Neural progenitor cell (in vitro differentiated cells): ENCODE results near the gene NSUN6. TPM values are rescaled to one million over a fixed set of nuclear protein-coding genes. Genes with fewer than 3 reads are reported as not detected.

Source experiments
- DNase-seq: peaks from one replicate; pipeline ENCODE4 v3.0.0-alpha.2; 2016; ENCODE audit warnings: low spot score
- H2AFZ ChIP-seq: fragments of 200-600 bp; sonication (generic); replicated peaks from 2 replicates; pipeline ENCODE4 v1.6.1; 2016; ENCODE audit warnings: antibody characterized with exemption
- H3F3A ChIP-seq: fragments of 200-600 bp; sonication (generic); 2 replicates; pipeline ENCODE4 v1.6.1; 2016; ENCODE audit warnings: antibody characterized with exemption, low read depth
- H3K27ac ChIP-seq: fragments of 200-600 bp; sonication (generic); 2 replicates; pipeline ENCODE4 v1.5.1; 2016; ENCODE audit warnings: mild to moderate bottlenecking
- H3K27me3 ChIP-seq: fragments of 200-600 bp; sonication (generic); 2 replicates; pipeline ENCODE4 v1.6.1; 2016; ENCODE audit warnings: mild to moderate bottlenecking, moderate library complexity
- H3K36me3 ChIP-seq: fragments of 200-600 bp; sonication (generic); 2 replicates; pipeline ENCODE4 v1.5.1; 2016
- H3K4me1 ChIP-seq: fragments of 200-600 bp; sonication (generic); 2 replicates; pipeline ENCODE4 v1.6.1; 2016; ENCODE audit warnings: mixed run types
- H3K4me2 ChIP-seq: fragments of 200-600 bp; sonication (generic); 2 replicates; pipeline ENCODE4 v1.6.1; 2016
- H3K4me3 ChIP-seq: fragments of 200-600 bp; sonication (generic); 2 replicates; pipeline ENCODE4 v1.5.1; 2016
- H3K79me2 ChIP-seq: fragments of 200-600 bp; sonication (generic); 2 replicates; pipeline ENCODE4 v1.6.1; 2016; ENCODE audit warnings: low read depth
- H3K9ac ChIP-seq: fragments of 200-600 bp; sonication (generic); 2 replicates; pipeline ENCODE4 v1.6.1; 2016
- H3K9me3 ChIP-seq: fragments of 200-600 bp; sonication (generic); 2 replicates; pipeline ENCODE4 v1.5.1; 2016; ENCODE audit warnings: low read depth
- H4K20me1 ChIP-seq: fragments of 200-600 bp; sonication (generic); 2 replicates; pipeline ENCODE4 v1.6.1; 2016; ENCODE audit warnings: low read depth
- H3K27ac Mint-ChIP-seq: 3 replicates; pipeline ENCODE4 v1.8.0; 2021; ENCODE audit warnings: mixed read lengths
- H3K27me3 Mint-ChIP-seq: 2 replicates; pipeline ENCODE4 v1.8.0; 2022; ENCODE audit warnings: low read depth, mild to moderate bottlenecking, inconsistent platforms, moderate library complexity, mixed read lengths; ENCODE audit not compliant: insufficient read depth
- H3K36me3 Mint-ChIP-seq: 3 replicates; pipeline ENCODE4 v1.8.0; 2021; ENCODE audit warnings: mixed read lengths
- H3K4me1 Mint-ChIP-seq: 3 replicates; pipeline ENCODE4 v1.8.0; 2021; ENCODE audit warnings: mixed read lengths
- H3K4me3 Mint-ChIP-seq: 3 replicates; pipeline ENCODE4 v1.8.0; 2021; ENCODE audit warnings: mild to moderate bottlenecking, moderate library complexity, mixed read lengths
- H3K9me3 Mint-ChIP-seq: 3 replicates; pipeline ENCODE4 v1.8.0; 2020; ENCODE audit warnings: mixed read lengths
- CTCF ChIP-seq: fragments of 200-600 bp; sonication (generic); IDR thresholded peaks from 2 replicates; pipeline ENCODE4 v1.5.1; 2017; ENCODE audit warnings: antibody characterized with exemption, mild to moderate bottlenecking
- EZH2 ChIP-seq: fragments of 200-600 bp; sonication (generic); IDR thresholded peaks from 2 replicates; pipeline ENCODE4 v1.6.1; 2017; ENCODE audit warnings: antibody characterized with exemption, mild to moderate bottlenecking, moderate library complexity
- EZH2phosphoT487 ChIP-seq: fragments of 200-600 bp; sonication (generic); IDR thresholded peaks from 2 replicates; pipeline ENCODE4 v1.6.1; 2017; ENCODE audit warnings: antibody characterized with exemption
- total RNA-seq: library from RNA; depleted of rRNA; stranded (reverse); fragments of >200 nt; gene quantifications from 2 replicates; pipeline ENCODE4 v1.2.3, GENCODE V29; 2015; ENCODE audit warnings: low replicate concordance

The NSUN6 gene
- total RNA-seq, 1 donor from 2014 or later, result 21.9 TPM

GRCh38 chr10:18653112-18653511 is 1.7 kb upstream of the NSUN6 start:
- Histone ChIP-seq H3K4me2 (no peak overlapping the region), H3K79me2 (peaks cover 36% of the 10 kb centered on the region), H2AFZ (no peak overlapping the region), H3K9ac (no peak overlapping the region), H3K9me3 (no peaks in the 10 kb centered on the region), H3K27ac (no peak overlapping the region), H4K20me1 (no peaks in the 10 kb centered on the region), H3K36me3 (no peaks in the 10 kb centered on the region), H3K4me3 (no peak overlapping the region), H3K4me1 (peaks cover 18% of the 10 kb centered on the region), H3K27me3 (no peaks in the 10 kb centered on the region), H3F3A (peaks cover 5% of the 10 kb centered on the region)
- no peak for DNase-seq
- TF ChIP-seq EZH2phosphoT487 (no peak), EZH2 (no peak), CTCF (no peak)
- Mint-ChIP-seq H3K36me3 (no peaks in the 10 kb centered on the region), H3K27ac (no peak overlapping the region), H3K9me3 (no peaks in the 10 kb centered on the region), H3K4me3 (peak overlapping the region; percentile 50), H3K27me3 (peaks cover 6% of the 10 kb centered on the region), H3K4me1 (peaks cover 26% of the 10 kb centered on the region)

GRCh38 chr10:18650404-18650997 is 886 bp downstream of the NSUN6 start:
- peak overlapping the region; percentile 93 for H3K4me2 ChIP-seq
- Mint-ChIP-seq H3K4me1 (peaks cover 26% of the 10 kb centered on the region), H3K36me3 (peaks cover 1% of the 10 kb centered on the region), H3K9me3 (no peaks in the 10 kb centered on the region), H3K27me3 (peaks cover 6% of the 10 kb centered on the region), H3K27ac (peak overlapping the region; percentile 69), H3K4me3 (peak overlapping the region; percentile 97)
- no peaks in the 10 kb centered on the region for H4K20me1 ChIP-seq
- H3K27me3 ChIP-seq, result no peaks in the 10 kb centered on the region
- peaks cover 5% of the 10 kb centered on the region for H3F3A ChIP-seq
- H3K4me3 ChIP-seq, result peak overlapping the region; percentile 86
- H3K27ac ChIP-seq, result no peak overlapping the region
- no peaks in the 10 kb centered on the region for H3K9me3 ChIP-seq
- peak overlapping the region; percentile 81 for H3K9ac ChIP-seq
- H3K79me2 ChIP-seq, result peaks cover 35% of the 10 kb centered on the region
- no peak for DNase-seq
- no peaks in the 10 kb centered on the region for H3K36me3 ChIP-seq
- peaks cover 17% of the 10 kb centered on the region for H3K4me1 ChIP-seq
- TF ChIP-seq EZH2phosphoT487 (no peak), EZH2 (no peak), CTCF (no peak)
- peak overlapping the region; percentile 94 for H2AFZ ChIP-seq

GRCh38 chr10:18649364-18649959 is 1.9 kb downstream of the NSUN6 start:
- Histone ChIP-seq H3K9me3 (no peaks in the 10 kb centered on the region), H3K4me3 (peak overlapping the region; percentile 86), H3K27me3 (no peaks in the 10 kb centered on the region), H3K9ac (peak overlapping the region; percentile 81), H4K20me1 (no peaks in the 10 kb centered on the region), H3K27ac (no peak overlapping the region), H3K36me3 (no peaks in the 10 kb centered on the region), H3K79me2 (peaks cover 35% of the 10 kb centered on the region), H3K4me2 (peak overlapping the region; percentile 93), H3K4me1 (peaks cover 17% of the 10 kb centered on the region), H2AFZ (no peak overlapping the region), H3F3A (peaks cover 5% of the 10 kb centered on the region)
- Mint-ChIP-seq H3K4me3 (peak overlapping the region; percentile 97), H3K36me3 (peaks cover 1% of the 10 kb centered on the region), H3K27ac (no peak overlapping the region), H3K9me3 (no peaks in the 10 kb centered on the region), H3K27me3 (peaks cover 6% of the 10 kb centered on the region), H3K4me1 (peaks cover 26% of the 10 kb centered on the region)
- DNase-seq, result no peak
- TF ChIP-seq EZH2phosphoT487 (no peak), CTCF (no peak), EZH2 (no peak)
